Vagina (tissue), 2 donors: Measurements from ENCODE around the gene VPS13C.

Experiments
- CTCF ChIP-seq, 3 experiments: fragments of 450-650 bp in 2 of 3; fragments of 200-600 bp in 1 of 3; sonication (generic) in 1 of 3; IDR thresholded peaks; one replicate each; pipeline ENCODE4 v1.5.1; 2017 to 2019; ENCODE audit warnings: antibody characterized with exemption in 3 of 3, mild to moderate bottlenecking in 2 of 3, moderate library complexity in 2 of 3
- POLR2AphosphoS5 ChIP-seq, 2 donors: sonication (generic); formaldehyde crosslinking; IDR thresholded peaks; one replicate each; pipeline ENCODE4 v1.9.0; 2017; ENCODE audit warnings: antibody characterized with exemption in 2 of 2, mild to moderate bottlenecking in 2 of 2, low read depth in 1 of 2; ENCODE audit not compliant: insufficient read depth in 1 of 2

GRCh38 chr15:61906961-61907752, 153.1 kb downstream of the VPS13C start:
- TF ChIP-seq CTCF (IDR thresholded peaks at IDR 0.05) (no peak), POLR2AphosphoS5 (IDR thresholded peaks at IDR 0.05; ENCODE audit: insufficient read depth in 1 of 2, low read depth in 1 of 2) (no peak)
